VCaP (cell line): ENCODE measurements around the gene CPNE8.

Experiments used
- H3K27ac ChIP-seq: fragments of 450-650 bp; 2 replicates; pipeline ENCODE4 v1.5.1; 2017
- TF ChIP-seq, protein P1 (sequence below): fragments of 450-650 bp; conservative IDR thresholded peaks from 2 replicates; pipeline ENCODE4 v1.5.1; 2017; ENCODE audit warnings: mild to moderate bottlenecking, moderate library complexity

CPNE8 gene

DNA sequence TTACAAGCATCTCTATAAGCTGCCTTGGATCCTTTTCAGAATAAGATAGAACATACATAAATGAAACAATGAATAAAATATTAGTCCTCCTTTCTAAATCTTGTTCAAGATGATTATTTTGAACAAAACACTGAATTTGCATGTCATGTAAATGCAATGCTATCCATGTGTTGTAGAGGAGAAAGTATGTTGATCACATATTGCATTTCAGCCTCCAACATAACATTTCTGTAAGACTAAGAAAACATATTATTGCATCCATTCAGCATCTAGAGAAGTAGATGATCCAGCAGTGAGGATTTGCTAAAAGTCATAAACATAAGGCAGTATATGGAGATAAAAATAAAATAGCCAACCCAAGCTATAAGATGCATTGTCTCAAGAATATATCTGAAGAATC, 172.6 kb downstream of the CPNE8 start:
- H3K27ac ChIP-seq = no peak overlapping the region
- TF ChIP-seq, protein P1, sequence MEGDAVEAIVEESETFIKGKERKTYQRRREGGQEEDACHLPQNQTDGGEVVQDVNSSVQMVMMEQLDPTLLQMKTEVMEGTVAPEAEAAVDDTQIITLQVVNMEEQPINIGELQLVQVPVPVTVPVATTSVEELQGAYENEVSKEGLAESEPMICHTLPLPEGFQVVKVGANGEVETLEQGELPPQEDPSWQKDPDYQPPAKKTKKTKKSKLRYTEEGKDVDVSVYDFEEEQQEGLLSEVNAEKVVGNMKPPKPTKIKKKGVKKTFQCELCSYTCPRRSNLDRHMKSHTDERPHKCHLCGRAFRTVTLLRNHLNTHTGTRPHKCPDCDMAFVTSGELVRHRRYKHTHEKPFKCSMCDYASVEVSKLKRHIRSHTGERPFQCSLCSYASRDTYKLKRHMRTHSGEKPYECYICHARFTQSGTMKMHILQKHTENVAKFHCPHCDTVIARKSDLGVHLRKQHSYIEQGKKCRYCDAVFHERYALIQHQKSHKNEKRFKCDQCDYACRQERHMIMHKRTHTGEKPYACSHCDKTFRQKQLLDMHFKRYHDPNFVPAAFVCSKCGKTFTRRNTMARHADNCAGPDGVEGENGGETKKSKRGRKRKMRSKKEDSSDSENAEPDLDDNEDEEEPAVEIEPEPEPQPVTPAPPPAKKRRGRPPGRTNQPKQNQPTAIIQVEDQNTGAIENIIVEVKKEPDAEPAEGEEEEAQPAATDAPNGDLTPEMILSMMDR = no peak

DNA sequence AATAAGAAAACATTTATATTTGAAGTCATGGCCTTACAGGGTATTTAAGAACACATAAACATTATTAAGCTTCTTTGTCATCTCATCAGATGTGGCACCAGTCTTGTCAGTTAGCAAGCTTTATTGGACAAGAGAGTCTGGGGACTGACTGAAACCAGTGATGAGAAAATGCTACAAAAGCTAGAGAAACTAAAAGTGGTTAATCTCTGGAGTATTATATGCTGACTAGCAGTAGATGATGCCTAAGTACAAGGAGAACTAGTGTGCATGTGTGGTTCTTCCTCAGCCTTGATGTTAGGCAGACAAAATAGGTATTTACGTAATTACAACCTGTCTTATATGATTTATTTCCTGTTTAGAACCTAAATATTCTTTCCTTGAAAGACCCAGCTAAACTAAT, 176.5 kb downstream of the CPNE8 start:
- TF ChIP-seq, protein P1 = no peak
- H3K27ac ChIP-seq = no peak overlapping the region

DNA sequence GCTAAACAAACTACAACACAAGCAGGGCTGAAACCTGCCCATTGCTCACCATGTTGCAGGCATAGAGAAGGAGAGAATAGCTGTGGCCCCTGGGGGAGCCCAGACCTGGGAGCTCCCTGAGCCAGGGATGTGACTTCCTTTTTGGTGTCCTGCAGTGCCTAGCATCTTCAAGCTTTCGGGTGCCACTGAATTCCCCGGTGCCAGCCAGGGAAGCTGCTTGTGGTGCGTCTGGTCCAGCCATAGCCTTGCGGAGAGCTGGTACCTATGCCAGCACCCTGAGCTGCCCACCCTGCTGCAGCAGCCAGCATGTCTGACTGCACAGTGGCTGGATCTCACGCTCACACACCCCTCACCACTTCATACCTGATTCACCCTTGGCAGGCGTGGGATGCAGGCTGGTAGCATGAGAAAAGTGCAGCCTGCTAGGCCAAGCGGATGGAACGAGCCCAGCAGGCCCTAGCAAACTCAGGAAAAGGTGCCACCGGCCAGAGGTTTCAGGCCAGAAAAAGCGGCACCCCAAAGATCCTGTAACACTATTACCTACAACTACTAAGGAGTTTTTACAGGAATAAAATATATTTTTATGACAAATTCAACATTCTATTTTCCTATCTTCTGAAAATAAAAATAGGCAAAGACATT, 183.7 kb downstream of the CPNE8 start:
- TF ChIP-seq, protein P1 = no peak

DNA sequence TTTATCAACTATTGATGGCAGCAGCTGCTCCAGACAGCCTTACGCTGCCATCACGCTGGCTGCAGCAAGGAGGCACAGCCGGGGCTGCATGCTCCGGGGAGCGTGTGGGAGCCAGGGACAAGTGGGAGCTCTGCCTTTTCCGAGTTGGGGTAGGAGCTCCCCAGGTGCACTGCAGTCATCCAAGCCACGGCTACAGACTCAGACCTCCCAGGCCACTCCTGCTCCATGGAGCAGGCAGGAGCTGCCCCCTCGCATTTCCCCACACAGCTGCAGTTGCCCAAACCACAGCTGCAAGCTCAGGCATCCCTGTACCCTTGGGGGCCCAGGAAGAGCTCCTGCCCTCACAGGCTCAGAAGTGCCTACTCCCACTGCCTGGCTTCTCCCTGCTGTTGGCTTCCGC, 184.7 kb downstream of the CPNE8 start:
- TF ChIP-seq, protein P1 = no peak

More for the DNA sequence above, 183.7 kb downstream of the CPNE8 start:
- H3K27ac ChIP-seq = no peak overlapping the region

DNA sequence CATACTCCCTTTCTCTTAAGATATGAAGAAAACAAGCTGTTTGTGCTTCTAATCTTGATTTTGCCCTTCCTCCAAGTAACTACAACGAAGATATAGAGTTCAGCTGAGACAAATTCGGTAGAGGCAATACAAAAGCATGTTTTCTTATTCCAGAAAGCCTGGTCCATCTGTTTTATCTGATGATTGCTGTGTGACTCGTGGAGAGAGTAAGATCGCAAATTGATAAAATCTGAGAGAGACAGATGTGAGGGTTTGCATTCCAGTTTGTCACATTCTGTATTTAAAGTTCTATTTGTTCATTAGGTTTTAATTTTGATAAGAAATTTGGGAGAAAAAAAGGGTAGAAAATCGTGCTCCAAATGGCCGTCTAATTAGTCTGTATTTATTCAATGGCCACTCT, 192.1 kb downstream of the CPNE8 start:
- H3K27ac ChIP-seq = no peak overlapping the region
- TF ChIP-seq, protein P1 = no peak

More for the DNA sequence above, 184.7 kb downstream of the CPNE8 start:
- no peak overlapping the region for H3K27ac ChIP-seq

DNA sequence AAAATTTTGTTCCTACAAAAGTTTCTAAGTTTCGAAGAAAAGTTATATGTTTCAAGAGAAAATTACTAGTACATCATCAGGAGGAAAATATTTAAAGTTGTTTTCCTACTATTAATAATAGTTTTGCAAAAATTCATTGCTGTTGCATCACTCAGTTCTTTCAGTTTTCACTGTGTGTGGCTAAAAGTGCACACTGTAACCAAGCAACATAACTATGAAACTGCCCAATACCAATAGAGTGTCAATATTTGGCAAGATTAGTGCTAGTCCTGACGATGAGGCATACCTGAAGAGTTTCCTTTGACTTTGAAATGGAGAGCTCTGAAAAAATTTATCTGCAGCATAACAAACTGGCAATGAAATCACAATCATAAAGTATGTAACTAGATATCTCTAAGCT, 194.3 kb downstream of the CPNE8 start:
- TF ChIP-seq, protein P1 = no peak
- H3K27ac ChIP-seq = no peak overlapping the region

DNA sequence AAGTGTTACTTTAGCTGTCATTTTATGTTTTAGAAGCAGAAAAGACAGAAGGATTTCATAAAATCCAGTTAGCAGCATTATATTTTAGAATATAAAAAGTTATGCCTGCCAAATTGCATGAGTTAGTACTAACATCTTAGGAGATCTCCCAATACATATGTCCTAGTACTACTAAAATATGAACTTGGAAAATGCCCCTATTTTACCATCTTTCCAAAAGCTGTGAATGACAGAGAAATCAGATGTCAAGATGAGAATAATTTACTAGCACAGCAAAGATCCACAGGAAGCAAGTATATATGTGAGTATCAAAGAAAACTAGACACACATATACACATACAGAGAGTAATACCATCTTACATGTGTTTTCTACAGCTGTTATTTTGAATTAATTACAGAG, 196.9 kb downstream of the CPNE8 start:
- TF ChIP-seq, protein P1 = no peak

More for the DNA sequence above, 196.9 kb downstream of the CPNE8 start:
- H3K27ac ChIP-seq = no peak overlapping the region
